Measurements from ENCODE around the gene ITPR1. TPM values are rescaled to one million over a fixed set of nuclear protein-coding genes. Genes with fewer than 3 reads are reported as not detected.

The ITPR1 gene
- total RNA-seq, 2 donors from 2014 or later = 5.9 TPM

DNA sequence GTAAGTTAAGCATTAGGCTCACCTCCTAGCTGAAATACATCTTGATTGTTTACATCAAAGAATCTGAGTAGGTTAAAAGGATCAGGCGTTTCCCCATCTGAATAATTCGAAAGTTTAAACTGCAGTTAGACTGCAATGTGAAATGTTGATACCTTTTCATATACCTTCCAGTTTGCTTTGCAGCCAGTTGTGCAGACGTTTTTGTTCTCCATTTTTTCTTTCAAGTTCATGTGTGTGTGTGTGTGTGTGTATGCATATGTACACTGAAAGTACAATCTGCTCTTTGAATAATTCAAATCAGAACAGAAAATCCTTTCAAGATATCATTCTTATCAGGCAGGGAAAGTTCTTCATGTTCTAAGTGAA, 2.9 kb downstream of the ITPR1 start:
- Histone ChIP-seq H3K27ac (ENCODE audit: low read depth, low read length) (no peak overlapping the region), H3K36me3 (ENCODE audit: control insufficient read depth, insufficient read depth, low read length) (no peaks in the 10 kb centered on the region), H3K27me3 (ENCODE audit: control insufficient read depth, insufficient read depth, low read length, poor library complexity, severe bottlenecking) (peaks cover 34% of the 10 kb centered on the region), H3K9ac (ENCODE audit: extremely low read depth, low read length, poor library complexity, severe bottlenecking) (no peak overlapping the region), H3K4me1 (ENCODE audit: control insufficient read depth, insufficient read depth, low read length) (no peaks in the 10 kb centered on the region), H3K4me3 (ENCODE audit: low read length) (no peak overlapping the region), H3K9me3 (ENCODE audit: control insufficient read depth, low read length) (no peaks in the 10 kb centered on the region)
- H3K27me3 Mint-ChIP-seq (ENCODE audit: insufficient read depth) = peaks cover 43% of the 10 kb centered on the region
- H3K4me1 Mint-ChIP-seq = peaks cover 11% of the 10 kb centered on the region
- no peaks in the 10 kb centered on the region for H3K36me3 Mint-ChIP-seq (ENCODE audit: low read depth)
- TF ChIP-seq CTCF (conservative IDR thresholded peaks at IDR 0.05) = no peak
- WGBS, 2 experiments (ENCODE audit: insufficient coverage in 1 of 2, insufficient read length in 1 of 2) = 60 to 100% methylated on average over 1 to 3 of the region's 3 CpGs
- DNase-seq = no peak
- no peaks in the 10 kb centered on the region for H3K9me3 Mint-ChIP-seq
- no peak overlapping the region for H3K27ac Mint-ChIP-seq
- H3K4me3 Mint-ChIP-seq = no peak overlapping the region

- Histone ChIP-seq H3K4me3 (ENCODE audit: low read length) (no peak overlapping the region), H3K4me1 (ENCODE audit: control insufficient read depth, insufficient read depth, low read length) (no peaks in the 10 kb centered on the region), H3K9me3 (ENCODE audit: control insufficient read depth, low read length) (no peaks in the 10 kb centered on the region), H3K36me3 (ENCODE audit: control insufficient read depth, insufficient read depth, low read length) (no peaks in the 10 kb centered on the region), H3K9ac (ENCODE audit: extremely low read depth, low read length, poor library complexity, severe bottlenecking) (no peak overlapping the region), H3K27me3 (ENCODE audit: control insufficient read depth, insufficient read depth, low read length, poor library complexity, severe bottlenecking) (peaks cover 23% of the 10 kb centered on the region), H3K27ac (ENCODE audit: low read depth, low read length) (no peak overlapping the region)
- TF ChIP-seq CTCF (conservative IDR thresholded peaks at IDR 0.05) = no peak
- Mint-ChIP-seq H3K27ac (no peak overlapping the region), H3K4me1 (peaks cover 19% of the 10 kb centered on the region), H3K9me3 (no peaks in the 10 kb centered on the region), H3K4me3 (no peak overlapping the region), H3K27me3 (ENCODE audit: insufficient read depth) (peaks cover 33% of the 10 kb centered on the region), H3K36me3 (ENCODE audit: low read depth) (no peaks in the 10 kb centered on the region)
- 43 to 78% methylated on average over 2 to 5 of the region's 5 CpGs for WGBS, 2 experiments (ENCODE audit: insufficient coverage in 1 of 2, insufficient read length in 1 of 2)
- DNase-seq = no peak
Observed at GRCh38 chr3:4497005-4497692, 4.0 kb downstream of the ITPR1 start.

- WGBS, 2 experiments (ENCODE audit: insufficient coverage in 1 of 2, insufficient read length in 1 of 2) = 79% methylated on average over 1 of the region's 1 CpG; no CpG with 5 or more reads in 1 of the 2 experiments
- no peak for TF ChIP-seq CTCF (conservative IDR thresholded peaks at IDR 0.05)
Observed at GRCh38 chr3:4497843-4498324, 4.7 kb downstream of the ITPR1 start.

More at GRCh38 chr3:4497843-4498324, 4.7 kb downstream of the ITPR1 start:
- H3K27ac ChIP-seq (ENCODE audit: low read depth, low read length) = no peak overlapping the region
- no peaks in the 10 kb centered on the region for H3K9me3 Mint-ChIP-seq
- H3K27me3 Mint-ChIP-seq (ENCODE audit: insufficient read depth) = peaks cover 32% of the 10 kb centered on the region
- H3K4me3 Mint-ChIP-seq = no peak overlapping the region
- no peak overlapping the region for H3K9ac ChIP-seq (ENCODE audit: extremely low read depth, low read length, poor library complexity, severe bottlenecking)
- peaks cover 17% of the 10 kb centered on the region for H3K4me1 Mint-ChIP-seq
- H3K4me3 ChIP-seq (ENCODE audit: low read length) = no peak overlapping the region
- peaks cover 23% of the 10 kb centered on the region for H3K27me3 ChIP-seq (ENCODE audit: control insufficient read depth, insufficient read depth, low read length, poor library complexity, severe bottlenecking)
- H3K9me3 ChIP-seq (ENCODE audit: control insufficient read depth, low read length) = no peaks in the 10 kb centered on the region
- no peaks in the 10 kb centered on the region for H3K36me3 ChIP-seq (ENCODE audit: control insufficient read depth, insufficient read depth, low read length)
- no peak for DNase-seq
- H3K4me1 ChIP-seq (ENCODE audit: control insufficient read depth, insufficient read depth, low read length) = no peaks in the 10 kb centered on the region
- H3K36me3 Mint-ChIP-seq (ENCODE audit: low read depth) = no peaks in the 10 kb centered on the region
- no peak overlapping the region for H3K27ac Mint-ChIP-seq
